ENCODE results near the gene ELSPBP1.

Gene ELSPBP1

DNA sequence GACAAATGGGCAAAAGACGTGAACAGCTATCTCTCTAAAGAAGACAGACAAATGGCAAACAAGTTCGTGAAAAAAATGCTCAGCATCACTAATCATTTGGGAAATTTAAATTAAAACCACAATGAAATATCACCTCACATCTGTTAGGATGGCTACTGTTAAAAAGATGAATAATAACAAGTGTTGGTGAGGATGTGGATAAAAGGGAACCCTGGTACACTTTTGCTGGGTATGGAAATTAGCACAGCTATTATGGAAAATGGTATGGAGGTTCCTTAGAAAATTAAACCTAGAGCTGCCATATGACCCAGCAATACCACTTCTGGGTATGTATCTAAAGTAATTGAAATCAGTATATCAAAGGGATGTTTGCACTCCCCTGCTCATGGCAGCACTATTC is 42.3 kb downstream of the ELSPBP1 start:
- Histone ChIP-seq H3K27me3 (ENCODE audit: control insufficient read depth, insufficient read depth, low read length, poor library complexity, severe bottlenecking) (no peaks in the 10 kb centered on the region), H3K4me3 (ENCODE audit: insufficient read depth, low read depth, low read length) (no peak overlapping the region), H3K36me3 (ENCODE audit: control insufficient read depth, insufficient read depth, low read length) (no peaks in the 10 kb centered on the region), H3K9me3 (ENCODE audit: control insufficient read depth, low read length) (no peaks in the 10 kb centered on the region), H3K27ac (ENCODE audit: insufficient read depth, low read depth, low read length, poor library complexity, severe bottlenecking) (no peak overlapping the region), H3K4me1 (ENCODE audit: control insufficient read depth, insufficient read depth, low read length) (no peaks in the 10 kb centered on the region)
- 80 to 91% methylated on average over 2 of the region's 2 CpGs for WGBS, 2 experiments

- no peaks in the 10 kb centered on the region for H3K4me1 ChIP-seq (ENCODE audit: control insufficient read depth, insufficient read depth, low read length)
- H3K27ac ChIP-seq (ENCODE audit: insufficient read depth, low read depth, low read length, poor library complexity, severe bottlenecking), result no peak overlapping the region
- no peak overlapping the region for H3K4me3 ChIP-seq (ENCODE audit: insufficient read depth, low read depth, low read length)
- no peaks in the 10 kb centered on the region for H3K36me3 ChIP-seq (ENCODE audit: control insufficient read depth, insufficient read depth, low read length)
- 70 to 77% methylated on average over 2 of the region's 2 CpGs for WGBS, 2 experiments
- no peaks in the 10 kb centered on the region for H3K27me3 ChIP-seq (ENCODE audit: control insufficient read depth, insufficient read depth, low read length, poor library complexity, severe bottlenecking)
- H3K9me3 ChIP-seq (ENCODE audit: control insufficient read depth, low read length), result no peaks in the 10 kb centered on the region
Measured at GRCh38 chr19:48041877-48042580, 47.6 kb downstream of the ELSPBP1 start.

DNA sequence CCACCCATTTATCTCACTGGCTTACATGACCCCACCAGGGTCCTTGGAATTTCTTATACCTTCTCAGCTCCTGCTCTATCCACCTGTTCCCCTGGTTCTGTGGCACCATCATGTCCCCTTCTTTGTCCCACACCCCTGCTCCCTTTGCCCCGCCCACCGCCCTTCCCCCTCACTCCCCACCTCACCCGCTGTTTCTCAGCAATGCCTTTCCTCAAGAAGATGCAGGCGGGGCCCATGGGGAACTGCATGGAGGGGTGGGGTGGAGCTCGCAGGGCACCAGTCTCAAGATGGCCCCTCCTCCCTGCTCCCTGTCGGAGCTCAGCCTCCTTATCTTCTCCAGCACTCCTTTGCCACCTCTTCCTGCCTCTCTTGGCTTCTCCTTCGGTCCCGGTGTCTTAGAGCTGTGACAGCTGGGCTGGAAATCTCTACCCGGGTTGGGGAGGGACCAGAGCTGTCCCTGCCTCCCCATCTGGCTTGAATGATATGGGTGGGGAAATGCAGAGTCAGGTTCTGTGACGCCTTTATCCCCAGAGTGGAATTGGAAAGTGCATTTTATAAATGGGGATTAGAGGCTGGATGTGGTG is 49.3 kb downstream of the ELSPBP1 start, which contains the start of gene CABP5:
Gene CABP5, minus strand, starts transcription at position 405 of the 584 bp plus-strand sequence. Its CDS starts 157 bp downstream, at position 248.
- H3K27ac ChIP-seq (ENCODE audit: insufficient read depth, low read depth, low read length, poor library complexity, severe bottlenecking), result no peak within 1 kb of the TSS
- no peaks in the 10 kb centered on the region for H3K36me3 ChIP-seq (ENCODE audit: control insufficient read depth, insufficient read depth, low read length)
- no peaks in the 10 kb centered on the region for H3K4me1 ChIP-seq (ENCODE audit: control insufficient read depth, insufficient read depth, low read length)
- H3K9me3 ChIP-seq (ENCODE audit: control insufficient read depth, low read length), result no peaks in the 10 kb centered on the region
- WGBS, 2 experiments, result 82 to 87% methylated on average over 9 to 10 of the region's 10 CpGs
- no peaks in the 10 kb centered on the region for H3K27me3 ChIP-seq (ENCODE audit: control insufficient read depth, insufficient read depth, low read length, poor library complexity, severe bottlenecking)
- H3K4me3 ChIP-seq (ENCODE audit: insufficient read depth, low read depth, low read length), result no peak within 1 kb of the TSS

DNA sequence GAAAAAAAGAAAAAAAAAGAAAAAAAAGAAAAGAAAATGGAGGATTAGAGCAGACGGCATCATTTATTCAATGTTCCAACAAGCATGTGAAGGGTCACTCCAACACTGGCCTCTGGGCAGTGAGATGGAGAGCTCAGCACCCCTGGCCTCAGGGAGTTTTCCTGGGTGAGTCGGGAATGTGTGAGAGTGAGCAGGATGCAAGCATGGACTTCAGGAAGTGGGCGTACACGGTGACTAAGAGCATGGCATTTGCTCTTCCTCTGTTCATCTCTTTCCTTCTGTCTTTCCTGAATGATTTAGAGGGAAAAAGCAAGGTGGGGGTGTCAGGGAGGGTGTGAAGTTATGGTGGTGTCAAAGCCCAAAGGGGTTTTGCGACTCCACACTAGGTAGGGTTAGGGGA is 50.1 kb downstream of the ELSPBP1 start:
- WGBS, 2 experiments, result 93 to 96% methylated on average over 5 of the region's 5 CpGs
- H3K9me3 ChIP-seq (ENCODE audit: control insufficient read depth, low read length), result no peaks in the 10 kb centered on the region

GRCh38 chr19:48051335-48052033 is 57.1 kb downstream of the ELSPBP1 start:
- Histone ChIP-seq H3K4me3 (ENCODE audit: insufficient read depth, low read depth, low read length) (no peak overlapping the region), H3K36me3 (ENCODE audit: control insufficient read depth, insufficient read depth, low read length) (no peaks in the 10 kb centered on the region), H3K27ac (ENCODE audit: insufficient read depth, low read depth, low read length, poor library complexity, severe bottlenecking) (no peak overlapping the region), H3K9me3 (ENCODE audit: control insufficient read depth, low read length) (no peaks in the 10 kb centered on the region), H3K4me1 (ENCODE audit: control insufficient read depth, insufficient read depth, low read length) (no peaks in the 10 kb centered on the region), H3K27me3 (ENCODE audit: control insufficient read depth, insufficient read depth, low read length, poor library complexity, severe bottlenecking) (no peaks in the 10 kb centered on the region)
- WGBS, 2 experiments, result 90% methylated on average over 9 to 10 of the region's 10 CpGs

More for the DNA sequence above, 50.1 kb downstream of the ELSPBP1 start:
- Histone ChIP-seq H3K36me3 (ENCODE audit: control insufficient read depth, insufficient read depth, low read length) (no peaks in the 10 kb centered on the region), H3K27me3 (ENCODE audit: control insufficient read depth, insufficient read depth, low read length, poor library complexity, severe bottlenecking) (no peaks in the 10 kb centered on the region), H3K27ac (ENCODE audit: insufficient read depth, low read depth, low read length, poor library complexity, severe bottlenecking) (no peak overlapping the region), H3K4me1 (ENCODE audit: control insufficient read depth, insufficient read depth, low read length) (no peaks in the 10 kb centered on the region), H3K4me3 (ENCODE audit: insufficient read depth, low read depth, low read length) (no peak overlapping the region)

DNA sequence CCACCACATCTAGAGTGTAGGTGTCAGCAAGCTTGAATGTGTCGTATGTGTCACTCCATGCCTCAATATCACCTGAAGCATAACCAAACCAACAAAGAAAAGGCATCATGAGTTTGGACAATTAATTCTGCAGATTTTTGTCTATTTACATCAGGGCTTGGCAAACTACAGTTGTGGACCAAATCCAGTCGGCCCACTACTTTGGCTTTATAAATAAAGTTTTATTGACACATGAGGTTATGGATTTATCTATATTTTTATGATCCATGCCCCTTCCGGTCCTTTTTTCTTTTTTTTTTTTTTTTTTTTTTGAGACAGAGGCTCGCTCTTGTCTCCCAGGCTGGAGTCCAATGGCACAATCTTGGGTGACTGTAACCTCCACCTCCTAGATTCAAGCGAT is 58.6 kb downstream of the ELSPBP1 start:
- Histone ChIP-seq H3K9me3 (ENCODE audit: control insufficient read depth, low read length) (no peaks in the 10 kb centered on the region), H3K36me3 (ENCODE audit: control insufficient read depth, insufficient read depth, low read length) (no peaks in the 10 kb centered on the region), H3K27me3 (ENCODE audit: control insufficient read depth, insufficient read depth, low read length, poor library complexity, severe bottlenecking) (no peaks in the 10 kb centered on the region), H3K4me1 (ENCODE audit: control insufficient read depth, insufficient read depth, low read length) (no peaks in the 10 kb centered on the region), H3K4me3 (ENCODE audit: insufficient read depth, low read depth, low read length) (no peak overlapping the region), H3K27ac (ENCODE audit: insufficient read depth, low read depth, low read length, poor library complexity, severe bottlenecking) (no peak overlapping the region)
- WGBS, 2 experiments, result 86 to 92% methylated on average over 5 of the region's 5 CpGs

GRCh38 chr19:48053856-48054255 is 59.4 kb downstream of the ELSPBP1 start:
- no peak overlapping the region for H3K27ac ChIP-seq (ENCODE audit: insufficient read depth, low read depth, low read length, poor library complexity, severe bottlenecking)
- H3K27me3 ChIP-seq (ENCODE audit: control insufficient read depth, insufficient read depth, low read length, poor library complexity, severe bottlenecking), result no peaks in the 10 kb centered on the region
- H3K4me3 ChIP-seq (ENCODE audit: insufficient read depth, low read depth, low read length), result no peak overlapping the region

DNA sequence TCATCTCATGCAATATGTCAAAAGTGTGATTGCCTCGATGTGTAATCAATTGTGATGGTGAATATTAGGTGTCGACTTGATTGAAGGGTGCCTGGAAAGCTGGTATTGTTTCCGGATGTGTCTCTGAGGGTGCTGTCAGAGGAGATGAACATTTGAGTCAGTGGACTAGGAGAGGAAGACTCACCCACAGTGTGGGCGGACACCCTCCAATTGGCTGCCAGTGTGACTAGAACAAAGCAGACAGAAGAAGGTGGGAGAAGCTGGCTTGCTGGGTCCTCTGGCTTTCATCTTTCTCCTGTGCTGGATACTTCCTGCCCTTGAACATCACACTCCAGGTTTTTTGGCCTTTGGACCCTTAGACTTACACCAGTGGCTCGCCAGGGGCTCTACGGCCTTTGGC is 64.9 kb downstream of the ELSPBP1 start:
- WGBS, 2 experiments, result 91 to 93% methylated on average over 6 of the region's 6 CpGs
- no peaks in the 10 kb centered on the region for H3K9me3 ChIP-seq (ENCODE audit: control insufficient read depth, low read length)
- H3K4me3 ChIP-seq (ENCODE audit: insufficient read depth, low read depth, low read length), result no peak overlapping the region
- no peak overlapping the region for H3K27ac ChIP-seq (ENCODE audit: insufficient read depth, low read depth, low read length, poor library complexity, severe bottlenecking)
- H3K4me1 ChIP-seq (ENCODE audit: control insufficient read depth, insufficient read depth, low read length), result no peaks in the 10 kb centered on the region
- no peaks in the 10 kb centered on the region for H3K36me3 ChIP-seq (ENCODE audit: control insufficient read depth, insufficient read depth, low read length)
- no peaks in the 10 kb centered on the region for H3K27me3 ChIP-seq (ENCODE audit: control insufficient read depth, insufficient read depth, low read length, poor library complexity, severe bottlenecking)

More at GRCh38 chr19:48053856-48054255, 59.4 kb downstream of the ELSPBP1 start:
- Histone ChIP-seq H3K4me1 (ENCODE audit: control insufficient read depth, insufficient read depth, low read length) (no peaks in the 10 kb centered on the region), H3K9me3 (ENCODE audit: control insufficient read depth, low read length) (no peaks in the 10 kb centered on the region), H3K36me3 (ENCODE audit: control insufficient read depth, insufficient read depth, low read length) (no peaks in the 10 kb centered on the region)
- WGBS, 2 experiments, result 74 to 78% methylated on average over 5 of the region's 5 CpGs

- WGBS, 2 experiments, result 89 to 97% methylated on average over 5 of the region's 5 CpGs
Measured at GRCh38 chr19:48060381-48060780, 65.9 kb downstream of the ELSPBP1 start.

More at GRCh38 chr19:48060381-48060780, 65.9 kb downstream of the ELSPBP1 start:
- Histone ChIP-seq H3K36me3 (ENCODE audit: control insufficient read depth, insufficient read depth, low read length) (no peaks in the 10 kb centered on the region), H3K27me3 (ENCODE audit: control insufficient read depth, insufficient read depth, low read length, poor library complexity, severe bottlenecking) (no peaks in the 10 kb centered on the region), H3K9me3 (ENCODE audit: control insufficient read depth, low read length) (no peaks in the 10 kb centered on the region), H3K4me1 (ENCODE audit: control insufficient read depth, insufficient read depth, low read length) (no peaks in the 10 kb centered on the region), H3K4me3 (ENCODE audit: insufficient read depth, low read depth, low read length) (no peak overlapping the region), H3K27ac (ENCODE audit: insufficient read depth, low read depth, low read length, poor library complexity, severe bottlenecking) (no peak overlapping the region)

Measured in ectodermal cell (in vitro differentiated cells).